ENCODE measurements around the gene TNS1.
A peak's percentile ranks its signal among the peaks of the same experiment; 100 is the strongest.

TNS1 gene

GRCh38 chr2:217928324-217929181 is 74.2 kb downstream of the TNS1 start:
- intact Hi-C loops (cut with DNase I), result no loop called here
- DNase-seq, result no peak

GRCh38 chr2:217927601-217928323 is 75.0 kb downstream of the TNS1 start:
- DNase-seq, result no peak
- intact Hi-C loops (cut with DNase I), result no loop called here

GRCh38 chr2:217926801-217927200 is 76.0 kb downstream of the TNS1 start:
- intact Hi-C loops (cut with DNase I), result no loop called here
- DNase-seq, result no peak

- intact Hi-C loops (cut with DNase I), result no loop called here
- DNase-seq, result no peak
Measured at GRCh38 chr2:217924346-217924901, 78.4 kb downstream of the TNS1 start.

- intact Hi-C loops (cut with DNase I), result no loop called here
Measured at GRCh38 chr2:217923007-217923686, 79.6 kb downstream of the TNS1 start.

GRCh38 chr2:217922101-217923006 is 80.4 kb downstream of the TNS1 start:
- intact Hi-C loops (cut with DNase I), result no loop called here
- DNase-seq, result peak in 20 of 42 donors; percentile 33 to 79 (median 58)

More at GRCh38 chr2:217923007-217923686, 79.6 kb downstream of the TNS1 start:
- DNase-seq, result no peak

- peak in 11 of 42 donors; percentile 33 to 71 (median 43) for DNase-seq
- intact Hi-C loops (cut with DNase I), result no loop called here
Measured at GRCh38 chr2:217920879-217921603, 81.8 kb downstream of the TNS1 start.

- intact Hi-C loops (cut with DNase I), result no loop called here
- no peak for DNase-seq
Measured at GRCh38 chr2:217919781-217920351, 82.9 kb downstream of the TNS1 start.

GRCh38 chr2:217919204-217919603 is 83.6 kb downstream of the TNS1 start:
- intact Hi-C loops (cut with DNase I), result no loop called here
- no peak for DNase-seq

GRCh38 chr2:217918308-217919024 is 84.3 kb downstream of the TNS1 start:
- intact Hi-C loops (cut with DNase I), result no loop called here
- peak in 20 of 42 donors; percentile 22 to 78 (median 61) for DNase-seq

GRCh38 chr2:217916504-217917254 is 86.1 kb downstream of the TNS1 start:
- intact Hi-C loops (cut with DNase I), result no loop called here
- no peak for DNase-seq

GRCh38 chr2:217915706-217916105 is 87.1 kb downstream of the TNS1 start:
- DNase-seq, result no peak
- intact Hi-C loops (cut with DNase I), result no loop called here

GRCh38 chr2:217914878-217915277 is 87.9 kb downstream of the TNS1 start:
- DNase-seq, result no peak
- intact Hi-C loops (cut with DNase I), result no loop called here

- no peak for DNase-seq
- intact Hi-C loops (cut with DNase I), result no loop called here
Measured at GRCh38 chr2:217914078-217914477, 88.7 kb downstream of the TNS1 start.

GRCh38 chr2:217913436-217913835 is 89.4 kb downstream of the TNS1 start:
- intact Hi-C loops (cut with DNase I), result no loop called here
- peak in 1 of 42 donors; percentile 25 for DNase-seq

Data from head of caudate nucleus (tissue), 42 donors.